GM19438 (cell line): ENCODE data around the gene TLX1.

Experiments used
- ATAC-seq: cut with Tn5 transposase; IDR thresholded peaks from one replicate; pipeline ENCODE4 v1.9.1; 2021; ENCODE audit warnings: low read depth; ENCODE audit not compliant: unreplicated experiment

The TLX1 gene

DNA sequence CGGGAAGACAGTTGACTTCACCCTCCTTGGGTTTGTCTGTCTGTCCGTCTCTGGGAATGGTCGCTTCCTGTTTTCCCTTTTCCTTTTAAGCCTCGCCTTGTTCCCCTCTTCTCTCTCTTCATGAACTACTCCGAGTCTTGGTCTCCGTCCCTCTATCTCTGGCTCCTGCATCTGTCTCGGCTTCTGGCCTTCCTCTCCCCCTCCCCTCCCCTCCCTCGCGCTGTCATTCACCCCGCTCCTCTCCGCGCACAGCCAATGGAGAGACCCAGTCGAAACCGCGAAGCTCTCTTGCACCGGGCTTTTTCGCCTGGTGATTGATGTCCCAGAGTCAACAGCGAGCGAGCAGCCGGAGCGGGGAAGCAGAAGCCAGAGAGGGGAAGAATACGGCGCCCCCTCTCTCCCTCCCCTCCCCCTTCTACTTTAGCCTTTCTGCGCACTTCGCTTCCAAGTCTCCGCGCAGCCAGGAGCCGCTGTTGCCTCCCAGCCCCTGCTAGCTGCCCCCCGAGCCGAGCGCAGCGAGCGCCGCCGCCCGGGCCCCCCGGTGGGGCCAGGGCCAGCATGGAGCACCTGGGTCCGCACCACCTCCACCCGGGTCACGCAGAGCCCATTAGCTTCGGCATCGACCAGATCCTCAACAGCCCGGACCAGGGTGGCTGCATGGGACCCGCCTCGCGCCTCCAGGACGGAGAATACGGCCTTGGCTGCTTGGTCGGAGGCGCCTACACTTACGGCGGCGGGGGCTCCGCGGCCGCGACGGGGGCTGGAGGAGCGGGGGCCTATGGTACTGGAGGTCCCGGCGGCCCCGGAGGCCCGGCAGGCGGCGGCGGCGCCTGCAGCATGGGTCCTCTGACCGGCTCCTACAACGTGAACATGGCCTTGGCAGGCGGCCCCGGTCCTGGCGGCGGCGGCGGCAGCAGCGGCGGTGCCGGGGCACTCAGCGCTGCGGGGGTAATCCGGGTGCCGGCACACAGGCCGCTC lies at the start of gene TLX1:
Gene TLX1 (plus strand): TSS at position 317 of the 978 bp plus-strand sequence. CDS start 242 bp downstream, at position 559.
- no peak for ATAC-seq

DNA sequence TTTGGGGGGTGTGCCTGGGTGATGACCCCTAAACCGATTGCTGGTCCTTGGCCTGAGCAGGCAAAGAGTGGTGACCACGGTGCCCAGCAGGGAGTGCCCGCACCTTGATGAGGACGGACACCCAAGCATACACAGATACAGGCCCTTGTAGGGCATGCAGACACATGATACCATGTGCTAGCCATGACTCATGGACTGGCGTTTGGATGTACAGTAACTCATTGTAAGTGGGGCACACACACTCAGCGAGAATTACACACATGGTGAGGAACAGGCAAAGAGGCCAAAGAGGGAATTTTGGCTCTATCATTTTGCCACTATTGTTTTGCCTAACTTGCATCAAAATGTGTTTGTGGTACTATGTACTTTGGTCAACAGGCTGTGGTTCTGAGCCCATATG lies 45.3 kb upstream of the TLX1 start:
- no peak for ATAC-seq

DNA sequence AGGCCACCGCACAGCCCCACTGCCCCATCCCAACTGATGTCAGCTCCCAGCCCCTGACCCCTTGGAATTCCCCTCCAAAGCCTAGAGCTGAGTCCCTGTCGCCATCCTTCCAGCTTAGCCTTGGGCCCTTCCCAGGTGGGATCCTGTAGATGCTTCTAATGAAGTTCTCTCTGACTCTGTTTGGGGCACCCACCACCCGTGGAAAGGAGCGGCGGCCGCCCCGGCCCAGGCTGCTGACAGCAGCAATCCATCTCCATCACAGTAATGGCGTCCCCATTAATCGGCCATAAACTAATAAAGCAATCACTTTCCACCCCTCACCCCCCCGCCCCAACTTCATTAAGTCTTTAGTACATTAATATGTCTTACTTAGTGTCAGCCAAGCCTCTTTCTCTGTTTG lies 43.7 kb upstream of the TLX1 start:
- no peak for ATAC-seq

DNA sequence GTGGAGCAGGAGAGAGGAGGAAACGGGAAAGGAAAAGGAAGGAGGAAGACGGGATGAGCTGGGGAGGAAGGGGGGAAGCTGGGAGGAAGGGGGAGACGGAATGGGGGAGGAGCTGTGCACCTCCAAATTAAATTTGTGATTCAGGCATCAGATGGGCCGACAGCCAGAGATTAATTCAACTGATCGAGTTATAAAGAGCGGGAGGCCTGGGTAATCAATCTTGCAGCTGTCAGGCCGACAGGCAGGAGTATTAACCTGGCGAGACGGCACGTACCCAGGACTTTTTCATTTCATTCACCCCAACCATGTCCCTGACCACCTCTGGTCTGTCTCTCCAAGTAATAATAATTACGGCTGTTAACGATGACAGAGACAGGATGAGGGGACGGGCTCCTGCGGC lies 43.1 kb upstream of the TLX1 start:
- ATAC-seq, result no peak

DNA sequence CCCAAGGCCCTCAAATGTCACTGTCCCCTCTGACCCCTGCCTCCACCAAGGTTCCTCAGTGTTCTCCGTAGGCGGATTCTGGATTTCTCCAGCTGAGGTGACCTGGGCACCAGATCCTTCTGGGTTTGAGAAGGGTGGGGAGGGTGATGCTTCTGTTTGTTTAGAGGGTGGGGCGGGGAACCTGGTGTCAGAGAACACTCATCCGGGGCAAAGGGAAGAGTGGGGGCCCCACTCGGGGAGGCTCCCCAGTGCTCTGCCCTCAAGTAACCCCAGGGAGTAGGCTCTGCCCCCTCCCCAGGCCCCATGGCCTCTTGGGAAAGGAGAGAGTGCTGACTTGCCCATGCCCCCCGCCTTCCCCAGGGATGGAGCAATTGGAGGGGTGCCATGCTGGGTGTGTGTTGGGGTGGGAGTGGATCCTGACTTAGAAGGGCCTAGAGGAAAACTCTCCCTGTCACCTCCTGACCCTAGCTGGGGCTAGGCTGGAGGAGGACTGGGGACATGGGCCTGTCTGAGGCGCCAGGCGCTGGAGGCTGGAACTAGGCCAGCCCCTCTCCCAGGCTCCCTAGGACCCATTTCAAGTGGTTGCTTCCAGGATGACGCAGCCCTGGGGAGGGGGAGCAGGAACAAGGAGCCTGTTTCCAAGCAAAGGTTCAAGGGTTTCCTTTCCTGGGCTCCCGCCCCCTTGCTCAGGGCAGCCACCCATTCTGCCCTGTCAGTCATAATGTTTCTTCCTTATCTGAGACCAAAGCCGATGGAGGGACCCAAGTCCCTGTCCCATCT lies 41.4 kb upstream of the TLX1 start:
- no peak for ATAC-seq

DNA sequence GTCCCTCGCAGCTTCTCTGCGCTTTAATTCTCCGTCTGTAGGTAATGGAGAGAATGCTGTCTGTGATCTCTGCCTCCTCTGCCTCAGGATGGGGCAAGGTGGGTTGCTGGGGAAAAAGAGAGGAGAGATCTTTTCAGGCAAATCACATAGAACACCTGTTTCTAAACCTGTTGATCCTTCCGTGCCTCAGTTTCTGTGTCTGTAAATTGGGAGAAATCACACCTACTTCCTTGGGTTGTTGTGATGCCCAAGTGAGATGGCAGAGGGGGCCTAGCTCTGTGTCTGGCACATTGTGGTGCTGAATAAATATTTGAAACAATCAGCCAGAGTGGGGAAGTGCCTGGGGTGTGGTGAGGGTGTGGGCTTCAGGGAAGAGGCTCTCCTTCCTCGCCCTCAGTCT lies 40.5 kb upstream of the TLX1 start:
- ATAC-seq, result no peak

DNA sequence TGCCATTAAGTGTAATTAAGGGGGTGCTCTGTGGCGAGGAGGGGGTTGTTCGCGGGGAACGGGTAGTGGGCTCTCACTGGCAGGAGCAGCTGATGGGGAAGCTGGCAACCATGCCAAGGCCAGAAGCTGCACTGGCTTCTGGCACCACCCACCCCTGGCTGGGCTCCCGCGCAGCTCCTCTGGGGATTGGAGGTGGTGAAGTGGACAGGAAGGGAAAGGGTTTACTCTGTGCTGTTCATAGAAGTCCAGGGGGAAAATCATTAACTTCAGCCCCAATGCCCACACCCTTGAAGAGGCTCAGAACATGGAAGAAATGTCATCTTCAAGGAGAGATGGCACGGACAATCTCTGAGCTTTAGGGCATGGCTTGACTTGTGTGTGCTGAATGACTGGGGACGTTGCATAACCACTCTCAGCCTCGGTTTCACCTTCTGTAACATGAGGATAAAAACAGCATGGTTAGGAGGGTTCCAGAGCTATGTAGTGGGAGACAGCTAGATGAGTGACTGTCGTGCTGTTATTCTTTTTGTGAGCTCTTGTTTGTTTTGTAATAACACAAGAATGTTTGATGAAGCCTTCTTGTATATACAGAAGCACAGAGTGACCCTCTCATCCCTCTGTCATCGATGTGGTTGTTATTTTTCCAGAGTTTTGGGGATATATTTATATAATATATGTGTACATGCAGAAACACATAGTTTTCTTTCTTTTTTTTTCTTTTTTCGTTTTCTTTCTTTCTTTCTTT lies 39.4 kb upstream of the TLX1 start:
- ATAC-seq, result no peak

DNA sequence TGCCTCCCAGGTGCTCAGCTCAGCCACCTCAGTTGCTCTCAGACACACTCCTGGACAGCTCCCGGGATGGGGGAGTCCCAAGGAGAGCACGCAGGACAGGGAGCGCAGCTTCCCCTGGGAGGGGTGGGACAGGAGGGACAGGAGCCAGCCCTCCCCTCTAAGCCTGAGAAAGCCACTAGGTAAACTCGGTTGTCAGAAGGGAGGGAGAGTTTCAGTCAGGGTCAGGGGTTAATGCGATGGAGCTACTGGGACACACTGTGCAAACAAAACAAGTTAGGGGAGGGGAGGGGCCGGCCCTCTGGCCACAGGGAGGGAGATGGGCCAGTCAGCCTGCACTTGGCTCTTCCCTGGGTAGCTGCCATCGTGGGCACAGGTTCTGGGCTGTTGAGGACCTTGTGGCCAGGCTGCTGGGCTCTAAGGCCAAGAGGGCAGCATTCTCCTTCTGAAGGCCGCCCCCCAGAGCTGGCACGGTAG lies 38.2 kb upstream of the TLX1 start:
- ATAC-seq, result no peak

DNA sequence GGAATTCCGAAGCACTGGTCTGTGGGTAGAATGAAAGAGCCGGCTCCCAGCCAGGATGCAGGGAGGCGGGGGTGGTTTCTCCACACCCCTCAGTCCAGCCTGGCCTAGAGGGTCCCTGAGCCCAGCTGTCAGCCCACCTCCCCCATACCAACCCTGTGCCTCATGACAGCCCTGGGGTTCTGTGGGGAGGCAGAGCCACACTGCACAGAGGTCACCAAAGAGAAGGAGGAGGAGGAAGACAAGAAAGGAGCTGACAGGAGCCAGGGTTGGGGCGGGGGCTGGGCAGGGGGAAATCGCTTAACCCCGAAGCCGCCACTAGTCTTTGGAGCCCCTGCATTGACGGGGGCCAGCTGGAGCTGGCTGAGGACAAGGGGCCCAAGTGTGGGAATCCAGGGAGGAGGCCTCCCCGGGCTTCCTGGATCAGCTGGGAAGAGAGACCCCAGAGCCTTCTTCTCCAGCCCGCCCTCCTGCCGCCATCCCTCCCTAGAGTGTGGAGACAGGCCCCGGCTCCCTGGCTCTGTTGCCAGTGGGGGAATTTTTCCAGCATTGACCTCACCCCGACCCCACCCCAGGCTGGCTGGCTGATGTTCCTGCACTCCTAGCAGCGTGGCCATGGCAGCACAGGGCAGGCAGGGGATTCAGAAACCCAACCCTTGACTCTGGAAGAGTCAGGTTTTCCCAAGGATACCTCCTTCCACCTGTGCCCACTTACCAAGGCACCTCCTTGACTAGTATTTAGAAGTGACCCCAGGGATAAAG lies 36.8 kb upstream of the TLX1 start:
- no peak for ATAC-seq

DNA sequence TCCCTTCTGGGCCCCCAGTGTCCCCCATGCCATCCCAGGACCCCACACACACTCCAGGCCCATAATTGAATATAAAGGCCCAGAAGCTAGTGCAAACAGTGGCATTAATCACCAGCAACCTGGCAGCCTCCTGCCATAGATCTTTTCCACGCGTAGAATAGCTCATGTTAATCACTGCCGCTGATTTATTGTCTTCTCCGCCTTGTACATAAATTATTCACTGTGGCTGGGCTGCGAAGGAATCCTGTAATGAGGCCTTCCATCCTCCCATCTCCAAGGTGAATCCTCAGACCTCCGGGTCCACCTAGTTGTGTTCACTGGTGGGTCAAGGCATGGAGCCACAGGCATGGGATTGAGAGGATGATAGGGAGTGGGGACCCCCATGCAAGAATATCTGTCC lies 36.1 kb upstream of the TLX1 start:
- ATAC-seq, result no peak

DNA sequence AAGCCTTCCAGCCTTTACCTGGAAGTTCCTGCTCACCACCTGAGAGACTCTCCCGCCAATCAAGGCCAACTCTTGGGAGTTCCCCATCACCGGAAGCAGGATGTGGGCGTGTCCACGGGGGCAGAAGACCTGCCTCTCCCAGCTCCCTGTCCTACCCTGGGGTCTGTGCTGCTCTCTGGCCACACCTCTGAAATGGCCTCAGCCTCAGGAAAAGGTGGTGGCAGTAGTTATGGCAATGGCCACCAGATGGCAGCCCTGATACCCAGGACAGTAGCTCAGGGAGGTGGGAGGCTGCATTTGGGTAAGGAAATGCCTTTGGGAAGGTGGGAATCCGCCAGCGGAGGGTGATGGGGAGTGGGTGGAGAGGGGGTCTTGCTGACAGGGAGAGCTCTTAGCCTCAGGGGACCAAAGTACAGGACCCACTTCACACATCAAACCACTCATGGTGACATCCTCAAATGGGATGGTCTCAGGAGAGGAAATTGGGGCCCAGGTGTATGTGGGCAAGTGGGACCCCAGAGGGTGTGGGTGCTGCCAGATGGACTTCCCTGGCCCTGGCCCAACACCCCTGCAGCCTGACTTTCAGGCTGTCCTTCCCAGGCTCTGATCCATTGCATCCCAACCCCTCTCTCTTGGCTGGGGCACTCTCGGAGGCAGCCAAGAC lies 35.4 kb upstream of the TLX1 start:
- peak; percentile 92 for ATAC-seq

DNA sequence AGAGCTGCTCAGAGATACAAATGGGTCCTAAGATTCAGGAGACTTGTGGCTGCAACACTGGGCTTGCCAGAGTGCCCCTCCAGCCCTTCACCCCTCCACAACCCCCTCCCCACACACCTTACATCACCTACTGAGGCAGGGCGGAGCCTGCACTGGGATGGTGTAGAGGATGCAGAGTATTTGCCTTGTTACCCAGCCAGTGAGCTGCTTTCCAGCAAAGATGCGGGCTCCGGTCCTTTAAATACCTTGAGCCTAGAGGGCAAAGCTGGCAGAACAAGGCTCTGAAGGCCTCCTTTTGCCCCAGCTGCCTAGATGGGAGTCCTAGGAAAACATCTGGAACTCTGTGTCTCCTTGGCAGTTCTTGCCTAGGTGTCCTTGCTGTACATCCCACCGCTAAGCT lies 34.7 kb upstream of the TLX1 start:
- ATAC-seq, result no peak

DNA sequence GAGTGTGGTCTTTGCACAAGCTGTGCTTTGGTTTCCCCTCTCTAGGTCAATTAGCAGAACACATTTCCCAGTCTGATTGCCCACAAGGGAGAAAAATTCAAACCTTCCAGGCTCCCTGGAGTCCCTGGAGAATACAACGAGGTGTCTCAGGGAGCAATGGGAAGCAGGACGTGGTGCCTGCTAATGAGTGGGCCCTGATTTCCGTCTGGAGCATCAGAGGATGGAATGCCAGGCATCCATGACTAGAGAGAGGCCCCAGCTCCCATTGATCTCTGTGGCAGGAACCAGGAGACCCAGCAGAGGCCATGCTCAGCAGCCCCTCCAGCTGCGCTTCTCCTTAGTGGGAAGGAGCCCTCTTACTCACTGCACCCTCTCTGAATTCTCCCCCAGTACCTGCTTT lies 33.2 kb upstream of the TLX1 start:
- ATAC-seq, result no peak

DNA sequence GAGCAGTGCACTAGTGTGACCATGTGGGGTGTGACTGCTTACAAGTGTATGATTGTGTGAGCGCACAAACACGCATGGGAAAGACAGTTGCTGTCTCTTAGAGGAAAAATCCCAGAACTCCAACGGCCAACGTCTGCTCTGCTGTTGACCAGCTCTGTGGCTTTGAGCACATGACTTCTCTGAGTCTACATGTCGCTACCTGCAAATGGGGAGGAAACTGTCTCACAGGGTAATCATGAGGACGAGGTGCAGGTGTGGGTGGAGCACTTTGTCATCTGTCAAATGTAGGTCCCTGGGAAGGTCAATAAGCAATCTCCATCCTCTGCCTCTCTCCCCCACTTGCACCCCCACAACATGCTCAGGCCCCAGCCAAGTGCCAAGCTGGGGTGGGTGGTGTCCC lies 31.2 kb upstream of the TLX1 start:
- ATAC-seq, result no peak

DNA sequence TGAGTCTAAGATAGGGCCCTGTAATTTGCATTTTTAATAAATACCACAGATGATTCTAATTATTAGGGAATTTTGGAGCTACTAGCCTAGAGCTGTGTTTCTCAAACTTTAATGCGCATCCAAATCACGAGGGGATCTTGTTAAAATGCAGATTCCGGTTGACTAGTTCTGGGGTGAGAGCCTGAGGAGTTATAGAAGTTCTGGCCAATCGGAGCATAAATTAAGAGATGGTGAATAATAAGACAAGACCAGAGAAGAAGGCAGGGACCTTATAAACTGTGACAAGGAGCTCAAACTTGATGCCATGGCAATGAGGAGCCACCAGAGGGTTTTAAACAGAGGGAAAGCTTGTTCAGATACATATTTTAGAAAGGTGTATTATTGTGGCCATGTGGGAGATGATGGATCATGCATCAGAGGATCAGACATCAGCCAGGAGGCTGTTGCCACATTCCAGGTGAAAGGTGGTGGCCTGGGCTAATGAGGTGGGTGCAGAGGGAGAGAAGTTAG lies 29.7 kb upstream of the TLX1 start:
- ATAC-seq, result no peak

DNA sequence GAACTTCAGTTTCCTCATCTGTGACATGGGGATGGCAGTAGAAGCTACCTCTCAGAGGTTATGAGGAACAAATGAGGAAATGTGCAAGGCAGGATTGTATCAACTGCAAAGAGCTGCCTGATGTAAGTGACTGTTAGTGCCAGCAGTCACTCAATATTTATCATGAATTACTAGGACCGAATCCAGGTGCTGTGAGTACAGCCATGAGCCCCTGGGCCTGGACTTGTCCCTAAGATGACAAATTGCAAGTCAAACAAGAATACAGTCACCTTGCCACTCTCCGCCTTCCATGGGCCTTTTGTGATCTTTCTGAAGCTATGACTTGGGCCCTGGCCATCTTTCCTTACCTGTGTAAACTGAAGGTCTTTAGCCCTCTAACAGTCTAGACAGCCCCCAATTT lies 27.7 kb upstream of the TLX1 start:
- ATAC-seq, result no peak

DNA sequence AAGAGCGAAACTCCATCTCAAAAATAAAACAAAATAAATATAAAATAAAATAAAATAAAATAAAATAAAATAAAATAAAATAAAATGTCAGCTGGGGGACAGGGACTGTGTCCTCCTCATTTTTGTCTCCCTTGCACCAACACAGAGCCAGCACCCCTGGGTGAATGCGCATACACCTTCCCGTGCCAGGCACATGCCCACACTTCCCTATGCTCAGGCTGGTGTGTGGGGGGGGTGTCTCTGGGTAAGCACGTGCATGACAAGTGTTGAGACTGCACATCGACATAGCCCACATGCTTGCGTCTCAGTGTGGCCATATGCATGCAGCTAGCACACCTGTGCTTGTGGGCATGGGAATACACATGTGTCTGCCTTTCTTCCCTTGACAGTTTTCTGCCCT lies 24.7 kb upstream of the TLX1 start:
- ATAC-seq, result no peak

DNA sequence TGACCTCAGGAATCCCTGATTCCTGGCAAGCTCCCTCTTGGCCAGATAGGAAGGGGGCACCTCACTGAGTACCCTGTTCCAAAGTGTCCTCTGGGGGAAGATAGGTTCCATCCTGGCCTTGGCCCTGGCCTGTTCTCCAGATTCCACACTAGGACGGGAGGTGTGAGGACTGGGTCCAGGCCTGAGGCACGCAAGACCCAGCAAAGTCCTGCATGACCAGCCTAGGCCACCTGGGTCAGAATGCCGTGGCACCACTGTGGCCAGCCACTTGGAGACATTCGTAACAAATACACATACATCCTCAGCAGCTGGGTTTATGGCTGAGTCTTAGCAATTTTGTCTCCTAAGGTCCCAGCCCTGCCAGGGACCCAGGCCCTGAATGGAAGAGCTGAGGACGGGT lies 23.3 kb upstream of the TLX1 start:
- ATAC-seq, result no peak

DNA sequence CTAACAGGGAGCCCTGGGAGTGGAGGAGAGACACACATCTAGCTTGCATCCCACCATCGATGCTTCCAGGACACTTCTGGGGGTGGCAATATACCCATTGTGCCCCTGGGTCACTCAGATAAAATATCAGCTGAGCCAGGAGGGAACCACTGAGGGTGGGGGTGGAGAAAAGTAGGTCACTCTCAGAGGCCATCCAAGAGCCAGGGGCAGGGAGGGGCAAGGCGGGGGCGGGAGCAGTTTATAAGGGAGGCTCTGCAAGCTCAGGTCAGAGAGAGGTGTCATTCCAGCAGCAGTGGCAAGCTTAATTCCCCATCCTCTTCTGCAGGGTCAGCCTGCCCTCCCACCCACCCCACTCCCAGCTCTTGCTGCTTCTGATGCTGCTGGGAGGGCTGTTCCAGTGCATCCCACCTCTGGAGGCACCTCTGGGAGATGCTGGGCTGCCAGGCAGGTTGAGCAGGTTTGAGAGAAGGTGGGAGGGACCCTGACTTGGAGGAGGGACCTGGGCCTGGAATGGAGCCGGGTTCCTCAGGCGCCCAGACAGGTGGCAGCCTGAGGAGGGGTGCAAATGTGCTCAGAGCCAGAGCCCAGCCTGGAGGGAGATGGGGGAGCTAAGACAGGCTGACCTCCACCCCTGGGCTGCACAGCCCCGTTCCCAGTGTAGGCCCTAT lies 20.1 kb upstream of the TLX1 start:
- no peak for ATAC-seq
